HepG2 (cell line): Measurements from ENCODE around the gene ACAA2.

Experiments used
- ADNP ChIP-seq: sonication (generic); formaldehyde crosslinking; IDR thresholded peaks from 2 replicates; pipeline ENCODE4 v1.4.0; 2020; ENCODE audit warnings: missing genetic modification reagents
- AGO1 ChIP-seq: fragments of 200-400 bp; formaldehyde crosslinking; IDR thresholded peaks from 2 replicates; pipeline ENCODE4 v1.6.1; 2017; ENCODE audit warnings: mild to moderate bottlenecking, low read depth, low read length, moderate library complexity; ENCODE audit not compliant: poor library complexity, severe bottlenecking
- BCL3 ChIP-seq: sonication (generic); formaldehyde crosslinking; IDR thresholded peaks from 2 replicates; pipeline ENCODE4 v1.5.1; 2020; ENCODE audit warnings: mild to moderate bottlenecking, missing genetic modification reagents, moderate library complexity
- CBX5 ChIP-seq: sonication (generic); formaldehyde crosslinking; IDR thresholded peaks from 2 replicates; pipeline ENCODE4 v1.4.0; 2020; ENCODE audit warnings: missing genetic modification reagents, borderline replicate concordance
- CTCF ChIP-seq: sonication (generic); formaldehyde crosslinking; IDR thresholded peaks from 2 replicates; pipeline ENCODE4 v1.5.0; 2020; ENCODE audit warnings: mild to moderate bottlenecking, missing genetic modification reagents, moderate library complexity
- ETS1 ChIP-seq: sonication (generic); formaldehyde crosslinking; IDR thresholded peaks from 2 replicates; pipeline ENCODE4 v1.4.0; 2020; ENCODE audit warnings: missing genetic modification reagents
- JUND ChIP-seq: sonication (generic); formaldehyde crosslinking; IDR thresholded peaks from 2 replicates; pipeline ENCODE4 v1.8.0; 2022; ENCODE audit warnings: mild to moderate bottlenecking, missing genetic modification reagents
- NFIC ChIP-seq: IDR thresholded peaks from 2 replicates; pipeline ENCODE4 v1.6.1; 2012; ENCODE audit warnings: mild to moderate bottlenecking, low read length, inconsistent platforms
- STAT5B ChIP-seq: sonication (generic); formaldehyde crosslinking; IDR thresholded peaks from 2 replicates; pipeline ENCODE4 v1.4.0; 2020; ENCODE audit warnings: missing genetic modification reagents
- TAF1 ChIP-seq: sonication (generic); formaldehyde crosslinking; IDR thresholded peaks from 2 replicates; pipeline ENCODE4 v1.4.0; 2020; ENCODE audit warnings: missing genetic modification reagents
- THYN1 ChIP-seq: sonication (generic); formaldehyde crosslinking; IDR thresholded peaks from 2 replicates; pipeline ENCODE4 v1.8.1; 2023; ENCODE audit warnings: low read depth, mild to moderate bottlenecking, moderate library complexity, missing genetic modification reagents, borderline replicate concordance
- ZFP41 ChIP-seq: sonication (generic); formaldehyde crosslinking; IDR thresholded peaks from 2 replicates; pipeline ENCODE4 v1.4.0; 2020; ENCODE audit warnings: mild to moderate bottlenecking, missing genetic modification reagents, borderline replicate concordance
- ZNF253 ChIP-seq: sonication (generic); formaldehyde crosslinking; IDR thresholded peaks from 2 replicates; pipeline ENCODE4 v1.8.0; 2022; ENCODE audit warnings: mild to moderate bottlenecking, missing genetic modification reagents, borderline replicate concordance
- ZNF367 ChIP-seq: sonication (generic); formaldehyde crosslinking; IDR thresholded peaks from 2 replicates; pipeline ENCODE4 v1.4.0; 2020; ENCODE audit warnings: missing genetic modification reagents, borderline replicate concordance

- no peak for TF ChIP-seq STAT5B (CRISPR knock-in tag)
- TF ChIP-seq ZFP41 = no peak
- TF ChIP-seq AGO1 = no peak
- no peak for TF ChIP-seq CBX5 (CRISPR knock-in tag)
- TF ChIP-seq CTCF (CRISPR knock-in tag) = no peak
- no peak for TF ChIP-seq JUND
- TF ChIP-seq BCL3 (CRISPR knock-in tag) = no peak
- no peak for TF ChIP-seq NFIC
- TF ChIP-seq TAF1 (CRISPR knock-in tag) = no peak
- no peak for TF ChIP-seq ZNF367 (CRISPR knock-in tag)
- TF ChIP-seq ZNF253 (CRISPR knock-in tag) = no peak
- TF ChIP-seq ADNP (CRISPR knock-in tag) = no peak
- no peak for TF ChIP-seq THYN1 (CRISPR knock-in tag)
- no peak for TF ChIP-seq ETS1 (CRISPR knock-in tag)
Measured at GRCh38 chr18:49859021-49859359, 45.7 kb upstream of the ACAA2 start.
